WTC11 (cell line): ENCODE measurements around the gene CLEC18B. TPM values are rescaled to one million over a fixed set of nuclear protein-coding genes. Genes with fewer than 3 reads are reported as not detected.

Experiments used
- ATAC-seq: fragments of 200-7000 bp; cut with Tn5 transposase; 2 replicates; pipeline ENCODE4 v1.10.0; 2021; ENCODE audit warnings: mild to moderate bottlenecking, moderate library complexity
- CTCF ChIA-PET: fragments of 300-600 bp; sonication (Branson Sonifier 250); formaldehyde crosslinking; loops from one replicate; lab custom pipeline; 2021; ENCODE audit warnings: antibody characterized with exemption; lab: Charles Lee
- POLR2A ChIA-PET: fragments of 350-600 bp; sonication (Branson Sonifier 250); formaldehyde crosslinking; loops from one replicate; lab custom pipeline; 2021; ENCODE audit warnings: antibody characterized with exemption; lab: Charles Lee
- DNase-seq: peaks from one replicate; pipeline ENCODE4 v3.0.0; 2021; ENCODE audit warnings: low spot score
- H3K27ac Mint-ChIP-seq: 2 replicates; pipeline ENCODE4 v1.8.0; 2021; ENCODE audit warnings: mixed read lengths
- H3K27me3 Mint-ChIP-seq: 2 replicates; pipeline ENCODE4 v1.8.0; 2021; ENCODE audit warnings: low read depth, mild to moderate bottlenecking, moderate library complexity, mixed read lengths
- H3K36me3 Mint-ChIP-seq: 2 replicates; pipeline ENCODE4 v1.8.0; 2021; ENCODE audit warnings: mixed read lengths
- H3K4me1 Mint-ChIP-seq: 2 replicates; pipeline ENCODE4 v1.8.0; 2022; ENCODE audit warnings: mixed read lengths
- H3K4me3 Mint-ChIP-seq: 2 replicates; pipeline ENCODE4 v1.8.0; 2021; ENCODE audit warnings: mild to moderate bottlenecking, moderate library complexity, mixed read lengths
- H3K9me3 Mint-ChIP-seq: 2 replicates; pipeline ENCODE4 v1.8.0; 2021; ENCODE audit warnings: mixed read lengths
- CDX4 ChIP-seq: fragments of 250-450 bp; sonication (Bioruptor Pico); IDR thresholded peaks from 2 replicates; pipeline ENCODE4 v1.9.0; 2021; ENCODE audit warnings: moderate library complexity, mild to moderate bottlenecking, inconsistent platforms, borderline replicate concordance
- CREM ChIP-seq: sonication (generic); formaldehyde crosslinking; IDR thresholded peaks from 2 replicates; pipeline ENCODE4 v1.8.1; 2022; ENCODE audit warnings: mild to moderate bottlenecking, missing genetic modification reagents, moderate library complexity
- ERG ChIP-seq: fragments of 250-450 bp; sonication (Bioruptor Pico); IDR thresholded peaks from 2 replicates; pipeline ENCODE4 v1.8.0; 2021; ENCODE audit warnings: mild to moderate bottlenecking
- IRF1 ChIP-seq: sonication (generic); formaldehyde crosslinking; IDR thresholded peaks from 2 replicates; pipeline ENCODE4 v1.8.0; 2023; ENCODE audit warnings: missing genetic modification reagents
- PRDM15 ChIP-seq: sonication (generic); formaldehyde crosslinking; IDR thresholded peaks from 2 replicates; pipeline ENCODE4 v1.8.0; 2022; ENCODE audit warnings: missing genetic modification reagents
- SP1 ChIP-seq: sonication (generic); formaldehyde crosslinking; conservative IDR thresholded peaks from 2 replicates; pipeline ENCODE4 v1.8.1; 2022; ENCODE audit warnings: missing genetic modification reagents
- TEAD4 ChIP-seq: sonication (generic); formaldehyde crosslinking; IDR thresholded peaks from 2 replicates; pipeline ENCODE4 v1.8.0; 2022; ENCODE audit warnings: mild to moderate bottlenecking, missing genetic modification reagents
- TP53 ChIP-seq: sonication (generic); formaldehyde crosslinking; IDR thresholded peaks from 2 replicates; pipeline ENCODE4 v1.8.1; 2023; ENCODE audit warnings: mild to moderate bottlenecking, missing genetic modification reagents
- ZMAT4 ChIP-seq: fragments of 250-450 bp; sonication (Bioruptor Pico); IDR thresholded peaks from 2 replicates; pipeline ENCODE4 v1.9.0; 2021; ENCODE audit warnings: mild to moderate bottlenecking
- ZNF138 ChIP-seq: sonication (generic); formaldehyde crosslinking; conservative IDR thresholded peaks from 2 replicates; pipeline ENCODE4 v1.8.1; 2022; ENCODE audit warnings: mild to moderate bottlenecking, moderate library complexity, missing genetic modification reagents
- ZNF423 ChIP-seq: fragments of 250-450 bp; sonication (Bioruptor Pico); IDR thresholded peaks from 2 replicates; pipeline ENCODE4 v2.1.2; 2022; ENCODE audit warnings: mild to moderate bottlenecking, moderate library complexity
- ZNF512 ChIP-seq: sonication (generic); formaldehyde crosslinking; IDR thresholded peaks from 2 replicates; pipeline ENCODE4 v1.8.1; 2022; ENCODE audit warnings: missing genetic modification reagents, borderline replicate concordance
- total RNA-seq: library from RNA; stranded (reverse); gene quantifications from 3 replicates; pipeline ENCODE4 v1.2.3, GENCODE V29; 2021
- TF ChIP-seq, protein P1 (sequence below): sonication (generic); formaldehyde crosslinking; IDR thresholded peaks from 2 replicates; pipeline ENCODE4 v1.8.0; 2023; ENCODE audit warnings: mild to moderate bottlenecking, missing genetic modification reagents
- TF ChIP-seq, protein P2 (sequence below): sonication (generic); formaldehyde crosslinking; conservative IDR thresholded peaks from 2 replicates; pipeline ENCODE4 v1.8.1; 2022; ENCODE audit warnings: mild to moderate bottlenecking, missing genetic modification reagents
- TF ChIP-seq, protein P3 (sequence below): sonication (generic); formaldehyde crosslinking; IDR thresholded peaks from 2 replicates; pipeline ENCODE4 v1.8.0; 2022; ENCODE audit warnings: mild to moderate bottlenecking, missing genetic modification reagents

Gene CLEC18B
- total RNA-seq, 1 experiment from 2014 or later = 0.20 TPM

DNA sequence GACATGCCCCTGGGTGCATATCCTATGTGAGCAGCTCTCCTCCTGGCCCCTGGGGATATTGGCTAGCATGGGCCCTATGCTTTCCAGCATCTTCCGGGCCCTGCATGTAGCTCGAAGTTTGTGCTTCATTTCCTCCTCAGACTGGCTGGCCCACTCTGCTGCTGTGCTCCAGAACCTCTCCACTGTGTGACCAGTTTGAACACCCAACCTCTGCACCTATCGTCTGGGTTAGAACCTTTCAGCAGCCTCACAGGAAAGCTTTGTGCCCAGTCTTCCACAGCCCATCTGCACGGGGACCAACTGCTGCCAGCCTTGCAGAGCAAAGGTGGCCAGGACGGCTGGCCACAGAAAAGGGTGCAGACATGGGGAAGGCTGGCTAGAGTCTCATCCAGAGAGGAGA is 10.2 kb upstream of the CLEC18B start:
- H3K27ac Mint-ChIP-seq = peak overlapping the region; percentile 64; the same call in 1 of the 2 replicates
- no peak overlapping the region for H3K4me3 Mint-ChIP-seq
- peaks cover 14% of the 10 kb centered on the region for H3K9me3 Mint-ChIP-seq
- no peaks in the 10 kb centered on the region for H3K27me3 Mint-ChIP-seq
- TF ChIP-seq, protein P1, sequence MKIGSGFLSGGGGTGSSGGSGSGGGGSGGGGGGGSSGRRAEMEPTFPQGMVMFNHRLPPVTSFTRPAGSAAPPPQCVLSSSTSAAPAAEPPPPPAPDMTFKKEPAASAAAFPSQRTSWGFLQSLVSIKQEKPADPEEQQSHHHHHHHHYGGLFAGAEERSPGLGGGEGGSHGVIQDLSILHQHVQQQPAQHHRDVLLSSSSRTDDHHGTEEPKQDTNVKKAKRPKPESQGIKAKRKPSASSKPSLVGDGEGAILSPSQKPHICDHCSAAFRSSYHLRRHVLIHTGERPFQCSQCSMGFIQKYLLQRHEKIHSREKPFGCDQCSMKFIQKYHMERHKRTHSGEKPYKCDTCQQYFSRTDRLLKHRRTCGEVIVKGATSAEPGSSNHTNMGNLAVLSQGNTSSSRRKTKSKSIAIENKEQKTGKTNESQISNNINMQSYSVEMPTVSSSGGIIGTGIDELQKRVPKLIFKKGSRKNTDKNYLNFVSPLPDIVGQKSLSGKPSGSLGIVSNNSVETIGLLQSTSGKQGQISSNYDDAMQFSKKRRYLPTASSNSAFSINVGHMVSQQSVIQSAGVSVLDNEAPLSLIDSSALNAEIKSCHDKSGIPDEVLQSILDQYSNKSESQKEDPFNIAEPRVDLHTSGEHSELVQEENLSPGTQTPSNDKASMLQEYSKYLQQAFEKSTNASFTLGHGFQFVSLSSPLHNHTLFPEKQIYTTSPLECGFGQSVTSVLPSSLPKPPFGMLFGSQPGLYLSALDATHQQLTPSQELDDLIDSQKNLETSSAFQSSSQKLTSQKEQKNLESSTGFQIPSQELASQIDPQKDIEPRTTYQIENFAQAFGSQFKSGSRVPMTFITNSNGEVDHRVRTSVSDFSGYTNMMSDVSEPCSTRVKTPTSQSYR (CRISPR knock-in tag) = no peak
- TF ChIP-seq, protein P2, sequence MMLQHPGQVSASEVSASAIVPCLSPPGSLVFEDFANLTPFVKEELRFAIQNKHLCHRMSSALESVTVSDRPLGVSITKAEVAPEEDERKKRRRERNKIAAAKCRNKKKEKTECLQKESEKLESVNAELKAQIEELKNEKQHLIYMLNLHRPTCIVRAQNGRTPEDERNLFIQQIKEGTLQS (CRISPR knock-in tag) = no peak
- TF ChIP-seq ZMAT4 (no peak), CREM (no peak), PRDM15 (CRISPR knock-in tag) (no peak), TEAD4 (CRISPR knock-in tag) (no peak), ZNF423 (CRISPR knock-in tag) (no peak), ZNF138 (no peak), ERG (no peak), TP53 (CRISPR knock-in tag) (no peak), IRF1 (CRISPR knock-in tag) (no peak), CDX4 (CRISPR knock-in tag) (no peak), SP1 (CRISPR knock-in tag) (no peak), ZNF512 (CRISPR knock-in tag) (no peak)
- TF ChIP-seq, protein P3, sequence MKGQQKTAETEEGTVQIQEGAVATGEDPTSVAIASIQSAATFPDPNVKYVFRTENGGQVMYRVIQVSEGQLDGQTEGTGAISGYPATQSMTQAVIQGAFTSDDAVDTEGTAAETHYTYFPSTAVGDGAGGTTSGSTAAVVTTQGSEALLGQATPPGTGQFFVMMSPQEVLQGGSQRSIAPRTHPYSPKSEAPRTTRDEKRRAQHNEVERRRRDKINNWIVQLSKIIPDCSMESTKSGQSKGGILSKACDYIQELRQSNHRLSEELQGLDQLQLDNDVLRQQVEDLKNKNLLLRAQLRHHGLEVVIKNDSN (CRISPR knock-in tag) = no peak
- POLR2A ChIA-PET = no interaction called here
- CTCF ChIA-PET = interaction anchor here (0.6 to 1.2 kb wide), 3 partner anchors 121 to 156 kb away, joined by 3 to 4 read pairs (median 3); no protein-coding TSS in a partner anchor
- H3K36me3 Mint-ChIP-seq = peaks cover 4% of the 10 kb centered on the region; the same call in 1 of the 2 replicates
- H3K4me1 Mint-ChIP-seq = peaks cover 14% of the 10 kb centered on the region
- ATAC-seq (no peak), DNase-seq (no peak)
